Activated CD4-positive, alpha-beta T cell treated with anti-CD3 and anti-CD28 coated beads, Interleukin-2, Interleukin-6, amounts not matched to agents 100 ng/mL and 50 ng/mL, durations not matched to agents 16 hours and 8 hours (primary cell): ENCODE measurements around the gene GSTCD.
"Not testable (repeated sequence)": the region's sequence is repeated elsewhere in the genome, so short reads cannot be mapped to it uniquely, and the experiment has no call there.

Experiments
- DNase-seq: peaks from one replicate; pipeline ENCODE4 v3.0.0-alpha.2; 2020

The GSTCD gene

GRCh38 chr4:105715692-105716278 is 7.2 kb downstream of the GSTCD start:
- DNase-seq = peak; percentile 5

- DNase-seq = no peak
These were observed 10.6 kb downstream of the GSTCD start for GRCh38 chr4:105719204-105719603.

GRCh38 chr4:105725623-105726022 is 17.0 kb downstream of the GSTCD start:
- no peak for DNase-seq

GRCh38 chr4:105729895-105730294 is 21.3 kb downstream of the GSTCD start:
- not testable (repeated sequence) for DNase-seq

GRCh38 chr4:105735217-105735616 is 26.6 kb downstream of the GSTCD start:
- not testable (repeated sequence) for DNase-seq

GRCh38 chr4:105741548-105741947 is 33.0 kb downstream of the GSTCD start:
- DNase-seq = no peak

GRCh38 chr4:105748222-105748621 is 39.6 kb downstream of the GSTCD start:
- DNase-seq = no peak

- no peak for DNase-seq
These were observed 43.2 kb downstream of the GSTCD start for GRCh38 chr4:105751718-105752299.

- DNase-seq = no peak
These were observed 44.8 kb downstream of the GSTCD start for GRCh38 chr4:105753361-105753760.

- DNase-seq = no peak
These were observed 46.8 kb downstream of the GSTCD start for GRCh38 chr4:105755375-105755774.

- DNase-seq = no peak
These were observed 50.4 kb downstream of the GSTCD start for GRCh38 chr4:105758958-105759357.

- peak; percentile 5 for DNase-seq
These were observed 57.3 kb downstream of the GSTCD start for GRCh38 chr4:105765690-105766407.

- DNase-seq = no peak
These were observed 59.0 kb downstream of the GSTCD start for GRCh38 chr4:105767579-105767978.

GRCh38 chr4:105770524-105770923 is 61.9 kb downstream of the GSTCD start:
- not testable (repeated sequence) for DNase-seq

- DNase-seq = not testable (repeated sequence)
These were observed 63.5 kb downstream of the GSTCD start for GRCh38 chr4:105772065-105772464.

GRCh38 chr4:105775760-105776415 is 67.3 kb downstream of the GSTCD start:
- DNase-seq = not testable (repeated sequence)

GRCh38 chr4:105780176-105780575 is 71.6 kb downstream of the GSTCD start:
- no peak for DNase-seq

GRCh38 chr4:105784761-105785160 is 76.2 kb downstream of the GSTCD start:
- no peak for DNase-seq

GRCh38 chr4:105785792-105786191 is 77.2 kb downstream of the GSTCD start:
- DNase-seq = no peak

- no peak for DNase-seq
These were observed 78.2 kb downstream of the GSTCD start for GRCh38 chr4:105786748-105787147.

GRCh38 chr4:105797225-105797624 is 88.6 kb downstream of the GSTCD start:
- no peak for DNase-seq

- DNase-seq = no peak
These were observed 97.0 kb downstream of the GSTCD start for GRCh38 chr4:105805501-105806120.

- peak; percentile 10 for DNase-seq
These were observed 98.9 kb downstream of the GSTCD start for GRCh38 chr4:105807496-105807895.
